ENCODE measurements around the gene GDF9. TPM values are rescaled to one million over a fixed set of nuclear protein-coding genes. Genes with fewer than 3 reads are reported as not detected.
A peak's percentile ranks its signal among the peaks of the same experiment; 100 is the strongest.

GDF9 gene
- total and polyA plus RNA-seq, 4 donors = 0.14 to 0.37 (median 0.26) TPM

DNA sequence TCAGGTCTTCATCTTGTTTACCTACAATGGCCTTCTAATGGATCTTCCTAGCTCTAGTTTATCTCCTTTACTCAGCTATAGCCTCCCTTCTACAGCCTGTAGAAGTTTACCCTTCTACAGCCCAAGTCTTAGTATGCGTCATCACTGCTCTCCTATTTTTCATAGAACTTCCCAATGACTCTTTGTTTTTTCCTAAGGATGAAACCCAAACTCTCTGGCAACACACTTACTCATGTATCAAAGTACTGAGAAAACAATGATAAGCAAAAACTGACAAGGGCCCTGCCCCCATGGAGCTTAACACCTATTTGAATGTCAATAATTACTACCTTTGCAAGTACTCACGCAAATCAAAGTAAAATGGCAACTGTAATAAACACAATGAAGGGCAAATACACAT lies 40.9 kb upstream of the GDF9 start:
- TF ChIP-seq, protein P1, sequence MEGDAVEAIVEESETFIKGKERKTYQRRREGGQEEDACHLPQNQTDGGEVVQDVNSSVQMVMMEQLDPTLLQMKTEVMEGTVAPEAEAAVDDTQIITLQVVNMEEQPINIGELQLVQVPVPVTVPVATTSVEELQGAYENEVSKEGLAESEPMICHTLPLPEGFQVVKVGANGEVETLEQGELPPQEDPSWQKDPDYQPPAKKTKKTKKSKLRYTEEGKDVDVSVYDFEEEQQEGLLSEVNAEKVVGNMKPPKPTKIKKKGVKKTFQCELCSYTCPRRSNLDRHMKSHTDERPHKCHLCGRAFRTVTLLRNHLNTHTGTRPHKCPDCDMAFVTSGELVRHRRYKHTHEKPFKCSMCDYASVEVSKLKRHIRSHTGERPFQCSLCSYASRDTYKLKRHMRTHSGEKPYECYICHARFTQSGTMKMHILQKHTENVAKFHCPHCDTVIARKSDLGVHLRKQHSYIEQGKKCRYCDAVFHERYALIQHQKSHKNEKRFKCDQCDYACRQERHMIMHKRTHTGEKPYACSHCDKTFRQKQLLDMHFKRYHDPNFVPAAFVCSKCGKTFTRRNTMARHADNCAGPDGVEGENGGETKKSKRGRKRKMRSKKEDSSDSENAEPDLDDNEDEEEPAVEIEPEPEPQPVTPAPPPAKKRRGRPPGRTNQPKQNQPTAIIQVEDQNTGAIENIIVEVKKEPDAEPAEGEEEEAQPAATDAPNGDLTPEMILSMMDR (IDR thresholded peaks at IDR 0.05; ENCODE audit: control extremely low read depth, extremely low read depth) = no peak
- Histone ChIP-seq H3K4me1 (ENCODE audit: control insufficient read depth in 5 of 5, insufficient read depth in 5 of 5, low read length in 5 of 5) (peaks cover 0 to 3% (median 0%) of the 10 kb centered on the region in 5 donors), H3K36me3 (ENCODE audit: control insufficient read depth in 4 of 4, insufficient read depth in 4 of 4, low read length in 4 of 4) (peaks cover 2 to 17% (median 5%) of the 10 kb centered on the region in 4 donors), H3K9me3 (ENCODE audit: control insufficient read depth in 4 of 4, insufficient read depth in 3 of 4, low read length in 3 of 4) (no peaks in the 10 kb centered on the region), H3K4me3 (no peak overlapping the region), H3K9ac (ENCODE audit: insufficient read depth in 1 of 2, low read length in 2 of 2) (no peak overlapping the region), H3K27ac (ENCODE audit: low read depth in 1 of 2, low read length in 1 of 2) (no peak overlapping the region), H3K27me3 (ENCODE audit: control insufficient read depth in 3 of 3, insufficient read depth in 3 of 3, low read length in 2 of 3) (no peaks in the 10 kb centered on the region)
- ATAC-seq (ENCODE audit: insufficient read depth, low FRiP score) (no peak), DNase-seq (no peak)
- WGBS, 2 donors = 98 to 99% methylated on average over 2 of the region's 2 CpGs

DNA sequence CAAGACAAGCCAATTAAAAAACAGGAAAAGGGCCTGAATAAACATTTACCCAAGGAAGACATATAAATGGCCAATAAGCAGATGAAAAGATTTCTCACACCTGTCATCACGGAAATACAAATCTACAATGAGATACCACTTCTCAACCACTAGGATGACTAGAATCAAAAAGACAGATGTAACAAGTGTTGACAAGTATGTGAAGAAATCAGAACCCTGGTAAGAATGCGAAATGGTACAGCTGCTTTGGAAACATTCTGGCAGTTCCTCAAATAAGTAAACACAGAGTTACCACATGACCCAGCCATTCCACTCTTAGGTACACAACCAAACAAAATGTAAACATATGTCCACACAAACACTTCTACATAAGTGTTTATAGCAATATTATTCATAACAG lies 39.7 kb upstream of the GDF9 start:
- WGBS, 2 donors = 35 to 44% methylated on average over 2 of the region's 2 CpGs
- H3K27me3 ChIP-seq (ENCODE audit: control insufficient read depth in 3 of 3, insufficient read depth in 3 of 3, low read length in 2 of 3) = no peaks in the 10 kb centered on the region
- peaks cover 5 to 20% (median 7%) of the 10 kb centered on the region in 4 donors for H3K36me3 ChIP-seq (ENCODE audit: control insufficient read depth in 4 of 4, insufficient read depth in 4 of 4, low read length in 4 of 4)
- DNase-seq (peak in 2 of 3 donors; percentile 25 to 57), ATAC-seq (ENCODE audit: insufficient read depth, low FRiP score) (no peak)
- H3K4me3 ChIP-seq = no peak overlapping the region
- H3K9me3 ChIP-seq (ENCODE audit: control insufficient read depth in 4 of 4, insufficient read depth in 3 of 4, low read length in 3 of 4) = no peaks in the 10 kb centered on the region
- peaks cover 0 to 3% (median 0%) of the 10 kb centered on the region in 5 donors for H3K4me1 ChIP-seq (ENCODE audit: control insufficient read depth in 5 of 5, insufficient read depth in 5 of 5, low read length in 5 of 5)
- TF ChIP-seq, protein P1 (IDR thresholded peaks at IDR 0.05; ENCODE audit: control extremely low read depth, extremely low read depth) = no peak
- H3K9ac ChIP-seq (ENCODE audit: insufficient read depth in 1 of 2, low read length in 2 of 2) = no peak overlapping the region
- no peak overlapping the region for H3K27ac ChIP-seq (ENCODE audit: low read depth in 1 of 2, low read length in 1 of 2)

DNA sequence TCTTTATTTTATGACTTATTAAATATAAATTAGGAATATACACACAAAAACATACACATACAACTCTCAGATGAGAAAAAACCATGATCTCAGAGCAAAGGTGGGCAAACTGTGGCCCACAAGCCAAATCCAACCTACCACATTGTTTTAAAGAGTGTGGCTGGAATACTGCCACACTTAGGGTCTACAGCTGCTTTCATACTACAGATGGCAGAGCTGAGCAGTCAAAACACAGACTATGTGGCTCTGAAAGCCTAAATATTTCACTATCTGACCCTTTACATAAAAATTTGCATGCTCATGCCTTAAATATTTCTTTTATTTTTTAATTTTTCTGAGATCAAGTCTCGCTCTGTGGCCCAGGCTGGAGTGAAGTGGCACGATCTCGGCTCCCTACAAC lies 35.5 kb upstream of the GDF9 start:
- Histone ChIP-seq H3K9ac (ENCODE audit: insufficient read depth in 1 of 2, low read length in 2 of 2) (no peak overlapping the region), H3K4me3 (no peak overlapping the region), H3K4me1 (ENCODE audit: control insufficient read depth in 5 of 5, insufficient read depth in 5 of 5, low read length in 5 of 5) (no peaks in the 10 kb centered on the region), H3K27me3 (ENCODE audit: control insufficient read depth in 3 of 3, insufficient read depth in 3 of 3, low read length in 2 of 3) (no peaks in the 10 kb centered on the region), H3K9me3 (ENCODE audit: control insufficient read depth in 4 of 4, insufficient read depth in 3 of 4, low read length in 3 of 4) (no peaks in the 10 kb centered on the region), H3K27ac (ENCODE audit: low read depth in 1 of 2, low read length in 1 of 2) (no peak overlapping the region), H3K36me3 (ENCODE audit: control insufficient read depth in 4 of 4, insufficient read depth in 4 of 4, low read length in 4 of 4) (peaks cover 12 to 25% (median 15%) of the 10 kb centered on the region in 4 donors)
- TF ChIP-seq, protein P1 (IDR thresholded peaks at IDR 0.05; ENCODE audit: control extremely low read depth, extremely low read depth) = no peak
- ATAC-seq (ENCODE audit: insufficient read depth, low FRiP score) = no peak
- peak in 1 of 3 donors; percentile 29 for DNase-seq
- 95 to 99% methylated on average over 3 of the region's 3 CpGs for WGBS, 2 donors

DNA sequence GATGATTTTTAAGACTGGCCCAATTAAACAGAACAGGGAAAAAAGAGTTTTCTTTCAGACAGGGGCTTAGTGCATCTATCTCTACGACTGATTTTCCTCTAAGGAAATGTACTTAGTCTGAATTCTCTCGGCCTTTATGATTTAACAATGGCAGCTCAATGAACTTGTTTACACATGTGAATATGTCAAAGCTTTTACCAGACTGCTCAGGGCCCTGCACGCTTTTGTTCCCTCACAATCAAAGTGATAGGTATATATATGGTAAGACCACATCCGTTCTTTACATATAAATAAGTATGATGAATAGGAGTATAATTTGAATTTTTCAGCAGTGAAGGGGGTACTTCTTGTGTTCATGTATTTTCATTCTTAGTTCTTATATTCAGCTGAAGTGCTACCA lies 34.8 kb upstream of the GDF9 start:
- Histone ChIP-seq H3K9me3 (ENCODE audit: control insufficient read depth in 4 of 4, insufficient read depth in 3 of 4, low read length in 3 of 4) (no peaks in the 10 kb centered on the region), H3K9ac (ENCODE audit: insufficient read depth in 1 of 2, low read length in 2 of 2) (no peak overlapping the region), H3K27me3 (ENCODE audit: control insufficient read depth in 3 of 3, insufficient read depth in 3 of 3, low read length in 2 of 3) (no peaks in the 10 kb centered on the region), H3K4me1 (ENCODE audit: control insufficient read depth in 5 of 5, insufficient read depth in 5 of 5, low read length in 5 of 5) (peaks cover 0 to 1% (median 0%) of the 10 kb centered on the region in 5 donors), H3K27ac (ENCODE audit: low read depth in 1 of 2, low read length in 1 of 2) (no peak overlapping the region), H3K36me3 (ENCODE audit: control insufficient read depth in 4 of 4, insufficient read depth in 4 of 4, low read length in 4 of 4) (peaks cover 19 to 31% (median 21%) of the 10 kb centered on the region in 4 donors), H3K4me3 (no peak overlapping the region)
- no peak for DNase-seq
- TF ChIP-seq, protein P1 (IDR thresholded peaks at IDR 0.05; ENCODE audit: control extremely low read depth, extremely low read depth) = no peak
- ATAC-seq (ENCODE audit: insufficient read depth, low FRiP score) = no peak
- WGBS, 2 donors = 85 to 86% methylated on average over 4 of the region's 4 CpGs

Measured in lung (tissue), 12 donors.